GM12872 (cell line): Measurements from ENCODE around the gene BBS9.
A peak's percentile ranks its signal among the peaks of the same experiment; 100 is the strongest.

Experiments
- TF ChIP-seq, protein P1 (sequence below): IDR thresholded peaks from 3 replicates; pipeline ENCODE4 v1.5.1; 2011; ENCODE audit warnings: low read depth, mild to moderate bottlenecking, low read length, moderate library complexity; ENCODE audit not compliant: insufficient read depth

The BBS9 gene

DNA sequence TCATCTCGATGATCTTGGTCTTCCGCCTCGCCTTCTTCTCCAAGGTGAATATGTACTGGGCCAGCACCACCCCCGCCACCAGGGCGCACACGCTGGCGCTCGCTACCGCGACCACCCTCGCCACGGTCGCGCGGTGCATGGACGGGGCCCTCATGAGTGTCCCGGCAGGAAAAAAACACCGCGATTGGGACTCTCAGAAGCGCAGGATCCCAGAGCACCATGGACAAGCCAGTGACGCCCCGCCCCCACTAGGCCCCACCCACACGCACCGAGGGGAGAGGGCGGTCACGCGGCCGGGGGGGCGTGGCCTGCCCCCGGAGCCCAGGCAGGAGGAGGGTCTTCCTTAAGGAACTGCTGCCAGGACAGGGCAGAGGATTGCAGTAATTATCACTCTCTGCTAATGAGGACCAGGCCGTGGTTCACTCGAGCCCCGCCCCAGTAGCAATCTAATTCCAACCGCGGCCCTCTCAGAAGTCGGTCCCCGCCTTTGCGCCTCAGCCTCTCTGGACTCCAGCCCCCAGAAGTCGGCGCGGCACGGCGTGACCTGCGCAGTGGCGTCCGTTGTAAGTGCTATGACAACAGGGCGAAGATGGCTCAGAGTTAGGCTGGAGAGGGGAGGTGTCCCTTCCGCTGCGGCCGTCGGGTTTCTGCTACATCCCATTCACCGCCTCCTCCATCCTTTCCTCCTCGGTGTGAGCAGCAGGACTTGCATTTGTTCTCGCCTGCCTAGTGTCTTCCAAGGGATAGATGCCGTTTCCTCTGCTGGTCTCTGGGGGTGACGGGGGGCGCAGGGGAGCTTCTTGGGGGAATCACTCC is at the start of gene BBS9:
Gene BBS9, plus strand, starts transcription at position 575 of the 816 bp plus-strand sequence. CDS start 16,689 bp downstream, outside the sequence.
- TF ChIP-seq, protein P1, sequence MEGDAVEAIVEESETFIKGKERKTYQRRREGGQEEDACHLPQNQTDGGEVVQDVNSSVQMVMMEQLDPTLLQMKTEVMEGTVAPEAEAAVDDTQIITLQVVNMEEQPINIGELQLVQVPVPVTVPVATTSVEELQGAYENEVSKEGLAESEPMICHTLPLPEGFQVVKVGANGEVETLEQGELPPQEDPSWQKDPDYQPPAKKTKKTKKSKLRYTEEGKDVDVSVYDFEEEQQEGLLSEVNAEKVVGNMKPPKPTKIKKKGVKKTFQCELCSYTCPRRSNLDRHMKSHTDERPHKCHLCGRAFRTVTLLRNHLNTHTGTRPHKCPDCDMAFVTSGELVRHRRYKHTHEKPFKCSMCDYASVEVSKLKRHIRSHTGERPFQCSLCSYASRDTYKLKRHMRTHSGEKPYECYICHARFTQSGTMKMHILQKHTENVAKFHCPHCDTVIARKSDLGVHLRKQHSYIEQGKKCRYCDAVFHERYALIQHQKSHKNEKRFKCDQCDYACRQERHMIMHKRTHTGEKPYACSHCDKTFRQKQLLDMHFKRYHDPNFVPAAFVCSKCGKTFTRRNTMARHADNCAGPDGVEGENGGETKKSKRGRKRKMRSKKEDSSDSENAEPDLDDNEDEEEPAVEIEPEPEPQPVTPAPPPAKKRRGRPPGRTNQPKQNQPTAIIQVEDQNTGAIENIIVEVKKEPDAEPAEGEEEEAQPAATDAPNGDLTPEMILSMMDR, result 0 out of 3 replicates have a peak, but pooled peaks have one; percentile 18

DNA sequence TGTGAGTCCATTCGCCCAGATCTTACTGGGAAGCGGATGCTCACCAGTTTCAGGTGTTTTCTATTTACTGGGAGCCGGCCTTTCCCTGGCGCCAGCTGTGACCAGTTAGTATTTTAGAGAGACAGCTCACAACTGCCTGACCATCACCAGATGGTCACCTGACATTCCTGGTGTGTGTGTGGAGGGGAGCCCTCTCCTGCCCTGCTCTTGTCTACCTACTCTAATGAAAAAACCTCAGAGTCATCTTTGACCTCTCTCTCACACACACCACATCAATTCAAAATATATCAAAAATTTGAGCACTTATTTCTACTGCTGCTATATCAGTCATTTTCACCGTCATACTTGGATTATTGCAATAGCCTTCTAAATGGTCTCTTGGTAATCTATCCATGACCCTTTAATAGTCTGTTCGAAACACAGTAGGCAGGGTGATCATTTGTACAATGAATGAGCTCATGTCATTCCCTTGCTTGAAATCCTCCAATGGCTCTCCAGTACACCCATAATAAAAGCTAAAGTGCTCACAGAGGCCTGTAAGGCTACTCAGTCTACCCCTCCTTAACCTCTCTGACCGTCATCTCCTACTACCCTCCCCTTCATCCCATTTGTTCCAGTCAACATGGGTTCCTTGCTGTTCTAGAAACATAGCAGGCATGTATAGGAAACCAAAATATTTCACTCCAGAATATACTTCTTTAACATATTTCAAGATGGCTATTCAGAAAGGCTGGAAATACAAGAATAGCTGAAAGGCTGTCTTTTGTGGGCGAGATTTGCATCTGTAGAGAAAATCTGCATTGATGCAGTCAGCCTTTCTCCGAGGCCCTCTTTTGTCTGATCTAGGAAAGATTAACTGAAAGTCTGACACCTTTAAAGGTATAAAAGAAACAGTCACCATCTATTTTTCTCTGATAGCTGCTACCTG is 49.3 kb upstream of the BBS9 start:
- TF ChIP-seq, protein P1, result no peak

DNA sequence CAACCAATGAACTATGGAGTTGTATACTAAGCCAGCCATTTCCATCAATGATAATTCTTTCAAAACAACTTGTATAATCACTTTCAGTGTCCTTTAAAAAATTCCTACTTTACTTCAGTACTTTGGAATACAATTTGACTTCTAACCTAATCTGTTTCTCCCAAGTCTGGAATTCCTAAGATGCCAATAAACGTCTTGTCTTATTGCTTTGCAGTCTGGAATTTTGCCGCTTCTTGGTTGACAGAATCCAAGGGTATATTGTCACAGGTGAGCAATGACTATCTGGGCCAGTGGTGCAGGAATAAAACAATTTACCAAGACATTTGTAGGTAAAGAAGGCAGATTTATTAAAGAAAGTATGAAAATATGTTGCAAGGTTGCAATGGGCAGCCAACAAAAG is 42.0 kb upstream of the BBS9 start:
- TF ChIP-seq, protein P1, result no peak

DNA sequence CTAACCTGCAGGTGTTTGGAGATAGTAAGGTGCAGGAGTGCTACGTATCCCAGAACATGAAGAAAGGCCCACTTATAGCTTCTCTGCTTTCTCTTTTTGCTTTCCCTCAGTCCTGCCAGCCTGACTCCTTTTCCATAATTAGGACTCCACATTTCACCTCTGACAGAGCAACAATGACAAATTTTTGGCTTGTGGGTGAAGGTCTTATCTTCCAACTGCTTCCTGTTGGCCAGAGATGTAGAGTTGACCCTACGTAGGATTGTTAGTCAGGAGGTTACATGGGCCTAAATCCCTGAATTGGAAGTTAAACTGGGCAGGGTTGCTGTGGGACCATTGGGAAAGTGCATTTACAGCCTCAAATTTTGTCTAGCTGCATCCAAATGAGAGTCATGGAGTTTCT is 41.5 kb upstream of the BBS9 start:
- TF ChIP-seq, protein P1, result no peak

DNA sequence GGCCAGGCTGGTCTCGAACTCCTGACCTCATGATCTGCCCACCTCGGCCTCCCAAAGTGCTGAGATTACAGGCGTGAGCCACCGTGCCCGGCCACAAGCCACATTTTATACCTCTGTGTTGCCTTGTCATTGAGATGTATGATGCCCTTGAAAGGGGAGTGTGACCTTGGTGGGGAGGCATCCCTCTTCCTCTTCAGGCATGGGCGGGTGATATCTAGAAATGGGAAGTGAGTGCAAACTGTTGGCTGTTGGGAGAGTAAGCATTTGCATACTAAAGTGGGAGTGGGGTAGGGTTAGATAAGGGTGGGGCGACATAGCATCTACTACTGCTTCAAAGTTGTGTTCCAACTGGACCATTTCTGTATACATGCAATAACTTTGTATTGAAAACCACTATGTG is 40.2 kb upstream of the BBS9 start:
- TF ChIP-seq, protein P1, result no peak

DNA sequence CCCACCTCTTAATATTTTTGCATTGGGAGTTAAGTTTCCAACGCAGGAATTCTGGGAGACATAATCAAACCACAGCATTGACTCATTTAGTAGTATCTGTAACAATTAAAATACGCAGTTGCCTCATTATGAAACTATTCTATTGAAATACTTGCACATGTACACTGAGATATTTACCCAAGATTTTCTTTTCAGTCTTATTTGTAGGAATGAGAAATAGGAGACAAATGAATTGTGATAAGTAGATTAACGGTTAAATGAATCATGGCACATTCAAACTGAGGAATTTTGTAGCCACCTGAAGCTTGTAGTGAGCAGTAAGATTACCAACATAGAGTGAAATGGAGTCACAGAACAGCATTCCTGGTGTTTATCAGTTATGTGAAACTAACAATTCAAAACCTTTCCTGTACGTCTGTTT is 38.2 kb upstream of the BBS9 start:
- TF ChIP-seq, protein P1, result no peak

DNA sequence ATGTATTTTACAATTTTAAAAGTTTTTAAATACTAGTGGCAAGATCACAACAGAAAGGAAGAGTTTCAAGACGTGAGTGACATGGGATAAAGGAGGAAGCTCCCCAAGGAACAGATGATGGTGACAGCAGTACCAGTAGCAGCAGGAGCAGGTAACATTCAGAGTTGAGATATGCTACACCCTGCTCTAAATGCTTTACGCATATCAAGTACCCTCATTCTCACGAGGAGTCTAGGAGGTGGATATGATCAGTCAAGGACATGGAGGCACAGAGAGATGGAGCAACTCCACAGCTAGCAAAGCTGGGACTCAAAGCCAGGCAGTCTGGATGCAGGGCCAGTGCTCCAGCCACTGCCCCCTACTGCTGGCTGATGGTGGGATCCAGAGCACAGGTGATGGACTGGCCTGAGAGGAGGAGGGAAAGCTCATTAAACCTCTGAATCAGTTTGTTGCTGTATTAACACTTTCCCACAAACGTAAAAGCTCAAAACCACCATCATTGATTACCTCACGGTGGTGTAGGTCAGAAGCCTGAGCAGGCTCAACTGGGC is 37.6 kb upstream of the BBS9 start:
- TF ChIP-seq, protein P1, result peak; percentile 22; the same call in 1 of the 3 replicates
